Cardiac muscle cell (in vitro differentiated cells and primary cell): ENCODE data around the gene GALNT9. TPM values are rescaled to one million over a fixed set of nuclear protein-coding genes. Genes with fewer than 3 reads are reported as not detected.

Source experiments
- DNase-seq, 2 donors: peaks; one replicate each; pipeline versions ENCODE4 v3.0.0 to v3.0.0-alpha.2; 2010 to 2017; ENCODE audit warnings: low read depth in 1 of 2, low spot score in 1 of 2
- H3K27ac ChIP-seq: fragments of 200-600 bp; sonication (generic); 2 replicates; pipeline ENCODE4 v1.5.1; 2016
- H3K27me3 ChIP-seq: fragments of 200-600 bp; sonication (generic); 2 replicates; pipeline ENCODE4 v1.6.0; 2016; ENCODE audit warnings: control low read depth
- H3K36me3 ChIP-seq: fragments of 200-600 bp; sonication (generic); 2 replicates; pipeline ENCODE4 v1.5.1; 2016; ENCODE audit warnings: control low read depth
- H3K4me1 ChIP-seq: fragments of 200-600 bp; sonication (generic); 2 replicates; pipeline ENCODE4 v1.8.1; 2017; ENCODE audit warnings: low read depth, mild to moderate bottlenecking, mixed run types
- H3K4me3 ChIP-seq: fragments of 200-600 bp; sonication (generic); 2 replicates; pipeline ENCODE4 v1.5.1; 2016; ENCODE audit warnings: mild to moderate bottlenecking
- H3K9me3 ChIP-seq: fragments of 200-600 bp; sonication (generic); 2 replicates; pipeline ENCODE4 v1.5.1; 2017; ENCODE audit warnings: low read depth, mild to moderate bottlenecking, control low read depth
- CTCF ChIP-seq: IDR thresholded peaks from 2 replicates; pipeline ENCODE4 v1.5.1; 2012; ENCODE audit warnings: low read depth, mild to moderate bottlenecking, low read length
- polyA plus RNA-seq: library from polyadenylated mRNA; unstranded; fragments of >200 nt; fragmentation: Nextera tagmentation; extraction: Ambion mirVana; gene quantifications from 2 replicates; pipeline ENCODE4 v1.2.1, GENCODE V29; 2016
- total RNA-seq: library from RNA; depleted of rRNA; stranded (reverse); fragments of >200 nt; gene quantifications from 2 replicates; pipeline ENCODE4 v1.2.3, GENCODE V29; 2016

The GALNT9 gene
- total and polyA plus RNA-seq, 2 experiments from 2014 or later, result 0.42 to 0.45 TPM

GRCh38 chr12:132172619-132173018, 156.8 kb downstream of the GALNT9 start:
- H3K27me3 ChIP-seq, result no peaks in the 10 kb centered on the region
- H3K4me3 ChIP-seq, result no peak overlapping the region
- no peaks in the 10 kb centered on the region for H3K36me3 ChIP-seq
- H3K9me3 ChIP-seq, result no peaks in the 10 kb centered on the region
- H3K4me1 ChIP-seq, result no peaks in the 10 kb centered on the region
- DNase-seq, result no peak
- TF ChIP-seq CTCF, result no peak
- H3K27ac ChIP-seq, result no peak overlapping the region

- Histone ChIP-seq H3K9me3 (no peaks in the 10 kb centered on the region), H3K36me3 (no peaks in the 10 kb centered on the region), H3K27ac (no peak overlapping the region), H3K4me1 (no peaks in the 10 kb centered on the region), H3K27me3 (no peaks in the 10 kb centered on the region), H3K4me3 (no peak overlapping the region)
- TF ChIP-seq CTCF, result no peak
- DNase-seq, result no peak
These were observed 157.3 kb downstream of the GALNT9 start for GRCh38 chr12:132171968-132172521.

- no peak for DNase-seq
- no peak for TF ChIP-seq CTCF
- H3K27me3 ChIP-seq, result no peaks in the 10 kb centered on the region
These were observed 158.0 kb downstream of the GALNT9 start for GRCh38 chr12:132171293-132171967.

GRCh38 chr12:132170637-132171292, 158.6 kb downstream of the GALNT9 start:
- Histone ChIP-seq H3K9me3 (no peaks in the 10 kb centered on the region), H3K27ac (no peak overlapping the region), H3K27me3 (no peaks in the 10 kb centered on the region), H3K4me3 (no peak overlapping the region), H3K4me1 (no peaks in the 10 kb centered on the region), H3K36me3 (no peaks in the 10 kb centered on the region)
- no peak for TF ChIP-seq CTCF
- DNase-seq, result no peak

More at GRCh38 chr12:132171293-132171967, 158.0 kb downstream of the GALNT9 start:
- no peak overlapping the region for H3K4me3 ChIP-seq
- H3K27ac ChIP-seq, result no peak overlapping the region
- H3K9me3 ChIP-seq, result no peaks in the 10 kb centered on the region
- H3K4me1 ChIP-seq, result no peaks in the 10 kb centered on the region
- H3K36me3 ChIP-seq, result no peaks in the 10 kb centered on the region

GRCh38 chr12:132170094-132170636, 159.2 kb downstream of the GALNT9 start:
- Histone ChIP-seq H3K36me3 (no peaks in the 10 kb centered on the region), H3K27ac (no peak overlapping the region), H3K4me3 (no peak overlapping the region), H3K9me3 (no peaks in the 10 kb centered on the region), H3K27me3 (no peaks in the 10 kb centered on the region), H3K4me1 (no peaks in the 10 kb centered on the region)
- peak in 1 of 2 donors; percentile 77 for DNase-seq
- TF ChIP-seq CTCF, result no peak
